GM12873 (cell line): ENCODE measurements around the gene ADAMTS17.

ENCODE experiments used
- CTCF ChIP-seq: IDR thresholded peaks from 2 replicates; pipeline ENCODE4 v1.5.1; 2012; ENCODE audit warnings: low read depth, mild to moderate bottlenecking, moderate library complexity, low read length, control low read depth; ENCODE audit not compliant: insufficient read depth; ENCODE audit errors: missing control alignments

The ADAMTS17 gene

GRCh38 chr15:99967841-99968371, 373.9 kb downstream of the ADAMTS17 start:
- no peak for TF ChIP-seq CTCF

DNA sequence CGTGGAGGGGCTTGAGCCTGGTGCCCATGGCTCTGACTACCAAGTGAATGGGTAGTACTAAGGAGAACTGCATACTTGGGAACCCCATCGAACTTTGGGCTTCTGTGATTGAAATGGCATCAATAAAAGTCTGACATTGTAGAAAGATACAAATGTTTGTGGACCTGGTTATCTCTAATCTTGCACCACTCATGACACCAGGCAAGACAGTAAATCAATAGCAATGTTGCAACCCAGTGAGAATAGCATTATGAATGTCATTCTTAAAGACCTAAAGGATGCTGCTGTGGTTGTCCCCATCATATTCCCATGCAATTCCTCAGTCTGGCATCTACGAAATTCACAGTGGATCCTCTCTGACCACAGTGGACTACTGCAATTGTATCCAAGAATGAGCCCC, 375.0 kb downstream of the ADAMTS17 start:
- TF ChIP-seq CTCF: no peak

DNA sequence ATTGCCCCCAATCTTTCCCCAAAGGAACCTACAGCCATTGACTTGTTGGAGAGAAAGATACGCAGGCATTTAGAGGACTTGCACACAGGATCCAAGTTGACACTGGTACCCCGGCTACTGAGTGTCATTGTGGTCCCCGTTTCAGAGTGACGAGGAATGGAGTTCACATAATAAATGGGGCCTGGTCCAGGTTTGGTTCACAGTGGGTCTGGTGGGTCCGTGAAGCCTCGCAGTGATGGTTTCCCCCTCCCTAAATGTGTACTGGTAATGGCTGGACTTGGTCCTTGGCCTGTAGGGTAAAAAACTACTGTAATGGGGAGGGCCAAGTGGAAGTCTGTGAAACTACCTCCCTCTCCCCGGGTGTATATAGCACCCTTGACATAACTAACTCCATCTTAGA, 376.4 kb downstream of the ADAMTS17 start:
- no peak for TF ChIP-seq CTCF

- no peak for TF ChIP-seq CTCF
These were observed 377.8 kb downstream of the ADAMTS17 start for GRCh38 chr15:99963976-99964375.

- TF ChIP-seq CTCF: no peak
These were observed 378.5 kb downstream of the ADAMTS17 start for GRCh38 chr15:99963096-99963825.

DNA sequence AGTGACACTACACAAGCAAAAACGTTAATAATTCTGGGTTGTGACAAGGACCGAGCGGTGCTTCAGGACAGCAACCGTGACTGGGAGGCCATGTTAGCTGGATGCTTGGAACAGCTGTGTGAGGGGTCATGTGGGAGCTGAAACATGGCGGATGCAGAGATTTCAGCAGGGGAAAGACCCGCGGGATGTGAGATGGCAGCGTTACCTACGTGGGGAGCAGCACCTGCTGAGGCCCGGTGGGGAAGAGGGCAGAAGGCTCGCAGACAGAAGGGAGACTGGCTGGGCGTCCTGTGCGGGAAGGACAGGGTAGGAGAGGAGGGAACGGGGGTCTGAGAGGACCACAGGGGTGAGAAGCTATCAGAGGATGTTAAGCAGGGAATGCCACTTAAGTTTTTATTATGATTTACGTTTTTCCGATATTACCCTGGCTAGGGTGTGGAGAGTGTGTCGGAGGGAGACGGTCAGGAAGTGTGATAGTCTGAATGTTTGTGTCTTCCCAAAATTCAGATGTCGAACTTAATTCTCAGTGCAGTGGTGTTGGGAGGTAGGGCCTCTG, 379.7 kb downstream of the ADAMTS17 start:
- no peak for TF ChIP-seq CTCF

DNA sequence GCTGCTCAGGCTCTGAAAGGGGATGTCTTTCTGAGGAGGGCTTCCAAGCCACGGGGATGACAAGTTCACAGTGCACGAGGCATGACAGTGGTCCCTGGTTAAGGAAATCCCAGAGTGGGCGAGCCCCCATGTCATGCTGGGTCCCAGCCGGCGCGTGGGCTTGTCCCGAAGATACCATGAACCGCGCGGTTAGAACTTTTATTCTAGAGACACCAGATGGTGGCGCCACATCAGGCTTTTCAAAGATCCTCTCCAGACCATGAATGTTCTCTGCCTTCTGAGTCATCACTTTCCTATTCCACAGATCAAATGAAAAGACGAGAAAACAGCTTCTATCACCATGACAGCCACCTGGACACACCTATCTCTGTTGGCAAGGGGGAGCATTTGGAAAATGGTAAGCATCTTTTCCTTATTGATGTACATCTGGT, 380.7 kb downstream of the ADAMTS17 start:
- peak; percentile 20 for TF ChIP-seq CTCF
